Dendritic cell treated with granulocyte-macrophage colony-stimulating factor and Interleukin-4, amounts not matched to agents 40 ng/mL and 50 ng/mL, for 4 days (primary cell): Measurements from ENCODE around the gene PTRH1.

ENCODE experiments used
- H3K27ac Mint-ChIP-seq: one replicate; pipeline ENCODE4 v1.8.0; 2022; ENCODE audit warnings: mild to moderate bottlenecking, mixed read lengths
- H3K27me3 Mint-ChIP-seq: one replicate; pipeline ENCODE4 v1.8.0; 2022; ENCODE audit warnings: mild to moderate bottlenecking, mixed read lengths
- H3K36me3 Mint-ChIP-seq: one replicate; pipeline ENCODE4 v1.8.0; 2022; ENCODE audit warnings: low read depth, mixed read lengths
- H3K4me1 Mint-ChIP-seq: one replicate; pipeline ENCODE4 v1.8.0; 2022; ENCODE audit warnings: low read depth, mixed read lengths
- H3K4me3 Mint-ChIP-seq: one replicate; pipeline ENCODE4 v1.8.0; 2022; ENCODE audit warnings: mild to moderate bottlenecking, moderate library complexity, mixed read lengths
- H3K9me3 Mint-ChIP-seq: one replicate; pipeline ENCODE4 v1.8.0; 2022; ENCODE audit warnings: mixed read lengths
- intact Hi-C: fragments of 100-400 bp; cut with micrococcal nuclease; formaldehyde crosslinking; loops from one replicate; pipeline ENCODE4 v1.15.0; 2022

The PTRH1 gene

DNA sequence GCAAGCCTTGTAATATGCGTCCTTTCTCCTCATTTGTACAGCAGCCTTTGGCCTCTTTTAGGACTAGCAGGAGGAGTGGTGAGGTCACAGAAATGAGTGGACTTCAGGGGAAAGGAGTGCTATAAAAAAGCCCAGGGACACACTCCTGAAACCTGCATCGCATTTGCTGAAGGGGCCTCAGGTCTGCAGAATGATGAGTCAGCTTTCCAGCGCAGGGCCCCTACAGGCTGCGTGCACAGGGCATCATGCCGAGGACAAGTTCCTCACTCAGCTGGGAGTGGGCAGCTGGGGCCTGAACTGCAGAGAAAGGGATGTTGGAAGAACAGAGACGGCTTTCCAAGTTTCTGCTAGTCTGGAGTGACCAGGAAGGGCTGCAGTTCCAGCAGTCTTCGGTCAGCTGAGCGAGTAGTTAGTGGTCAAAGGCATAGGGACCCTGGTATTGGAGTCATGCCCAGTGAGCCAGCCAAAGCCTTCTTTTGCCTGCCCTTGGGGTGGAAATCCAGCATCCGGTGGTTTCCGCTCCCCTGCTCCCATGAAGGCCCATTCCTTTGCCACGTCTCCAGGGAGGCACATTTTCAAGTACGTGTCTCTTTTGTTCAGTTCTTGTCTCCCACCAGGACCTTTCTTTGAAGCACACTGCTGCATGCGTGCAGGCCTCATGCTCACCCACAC lies 26.0 kb downstream of the PTRH1 start:
- Mint-ChIP-seq H3K27ac (no peak overlapping the region), H3K4me1 (no peaks in the 10 kb centered on the region), H3K36me3 (peaks cover 16% of the 10 kb centered on the region), H3K9me3 (no peaks in the 10 kb centered on the region), H3K4me3 (no peak overlapping the region), H3K27me3 (no peaks in the 10 kb centered on the region)
- intact Hi-C loops, result no loop called here

DNA sequence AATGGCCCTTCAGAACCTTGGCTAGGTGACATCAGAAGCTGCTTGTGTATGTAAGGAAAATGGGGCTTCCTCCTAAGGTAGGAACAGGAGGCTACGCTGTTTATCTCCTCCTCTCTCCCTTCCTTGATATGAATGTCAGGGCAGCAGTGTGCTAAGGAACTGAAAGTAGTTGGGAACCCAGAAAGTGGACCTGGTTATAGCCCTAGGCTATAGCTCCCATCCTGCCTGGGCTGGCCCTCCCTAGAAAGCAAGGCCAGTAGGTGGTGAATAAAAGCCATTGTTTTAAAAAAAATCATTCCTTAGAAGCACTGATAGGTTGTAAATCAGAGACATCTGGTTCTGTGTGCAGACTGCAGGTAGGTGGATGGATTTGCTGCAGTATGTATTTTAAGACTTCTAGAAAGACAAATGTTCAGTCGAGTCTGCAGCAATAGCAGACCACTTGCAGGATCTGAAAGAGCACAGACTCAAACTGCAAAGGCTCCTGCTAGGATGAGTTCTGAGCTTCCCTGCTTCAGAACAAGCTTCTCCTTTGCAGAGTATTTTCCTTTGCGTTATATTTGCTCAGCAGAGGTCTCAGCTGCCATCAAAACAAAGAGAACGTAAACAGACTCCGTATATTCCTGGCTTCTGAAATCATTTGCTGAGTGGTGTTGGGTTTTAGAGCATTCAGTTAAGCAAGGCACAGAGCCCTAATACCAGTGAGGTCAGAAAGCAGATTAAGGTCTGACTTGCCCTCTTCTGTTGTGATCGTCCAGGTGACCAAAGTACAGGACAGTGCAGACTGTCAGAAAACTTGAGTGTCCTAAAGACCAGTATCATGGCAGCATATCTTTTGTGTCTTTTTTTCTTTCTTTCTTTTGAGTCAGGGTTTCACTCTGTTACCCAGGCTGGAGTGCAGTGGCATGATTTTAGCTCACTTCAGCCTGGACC lies 28.7 kb downstream of the PTRH1 start:
- Mint-ChIP-seq H3K9me3 (no peaks in the 10 kb centered on the region), H3K4me3 (no peak overlapping the region), H3K36me3 (peaks cover 24% of the 10 kb centered on the region), H3K27ac (no peak overlapping the region), H3K27me3 (no peaks in the 10 kb centered on the region), H3K4me1 (no peaks in the 10 kb centered on the region)
- intact Hi-C loops, result no loop called here

DNA sequence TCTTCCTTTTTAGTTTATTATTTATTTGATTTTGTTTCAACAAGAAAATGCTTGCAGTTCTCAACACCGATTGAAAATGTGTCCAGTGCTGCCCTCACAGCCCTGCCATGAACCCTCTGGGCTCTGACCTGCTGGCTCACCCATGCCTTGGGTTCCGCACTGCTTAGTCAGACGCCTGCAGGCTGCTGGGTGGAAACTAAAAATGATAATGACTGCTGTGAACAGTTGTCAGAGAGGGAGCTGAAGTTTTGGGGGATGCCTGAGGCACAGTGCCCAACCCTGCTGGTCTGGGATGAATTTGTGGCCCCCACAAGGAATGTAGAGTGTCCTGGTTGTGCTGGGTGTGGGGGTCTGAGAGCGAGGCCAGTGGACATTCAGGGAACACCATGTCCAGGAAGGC lies 30.9 kb downstream of the PTRH1 start:
- intact Hi-C loops, result no loop called here
- peaks cover 16% of the 10 kb centered on the region for H3K36me3 Mint-ChIP-seq

DNA sequence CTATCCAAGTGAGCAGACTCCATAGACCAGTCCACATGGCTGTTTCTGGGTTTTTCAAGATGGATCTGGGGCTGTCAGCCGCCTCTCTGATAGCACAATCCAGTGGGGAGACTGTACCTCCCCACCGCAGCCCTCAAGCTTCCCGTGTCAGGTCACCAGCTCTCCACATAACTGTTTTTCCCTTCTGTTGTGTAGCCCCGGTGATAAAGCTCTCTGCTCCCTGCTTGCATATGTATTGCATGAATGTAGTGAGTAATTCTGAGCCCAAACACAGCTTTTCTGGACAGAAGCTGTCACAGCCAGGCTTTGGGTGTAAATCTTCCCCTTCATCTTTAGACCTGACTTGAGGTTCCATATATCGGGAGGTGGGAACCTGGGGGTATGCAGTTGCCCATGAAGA lies 31.7 kb downstream of the PTRH1 start:
- Mint-ChIP-seq H3K27me3 (no peaks in the 10 kb centered on the region), H3K4me3 (no peak overlapping the region), H3K4me1 (no peaks in the 10 kb centered on the region), H3K36me3 (peaks cover 20% of the 10 kb centered on the region), H3K27ac (no peak overlapping the region), H3K9me3 (no peaks in the 10 kb centered on the region)
- intact Hi-C loops, result no loop called here

More for the DNA sequence above, 30.9 kb downstream of the PTRH1 start:
- Mint-ChIP-seq H3K4me1 (no peaks in the 10 kb centered on the region), H3K9me3 (no peaks in the 10 kb centered on the region), H3K27me3 (no peaks in the 10 kb centered on the region), H3K27ac (no peak overlapping the region), H3K4me3 (no peak overlapping the region)

DNA sequence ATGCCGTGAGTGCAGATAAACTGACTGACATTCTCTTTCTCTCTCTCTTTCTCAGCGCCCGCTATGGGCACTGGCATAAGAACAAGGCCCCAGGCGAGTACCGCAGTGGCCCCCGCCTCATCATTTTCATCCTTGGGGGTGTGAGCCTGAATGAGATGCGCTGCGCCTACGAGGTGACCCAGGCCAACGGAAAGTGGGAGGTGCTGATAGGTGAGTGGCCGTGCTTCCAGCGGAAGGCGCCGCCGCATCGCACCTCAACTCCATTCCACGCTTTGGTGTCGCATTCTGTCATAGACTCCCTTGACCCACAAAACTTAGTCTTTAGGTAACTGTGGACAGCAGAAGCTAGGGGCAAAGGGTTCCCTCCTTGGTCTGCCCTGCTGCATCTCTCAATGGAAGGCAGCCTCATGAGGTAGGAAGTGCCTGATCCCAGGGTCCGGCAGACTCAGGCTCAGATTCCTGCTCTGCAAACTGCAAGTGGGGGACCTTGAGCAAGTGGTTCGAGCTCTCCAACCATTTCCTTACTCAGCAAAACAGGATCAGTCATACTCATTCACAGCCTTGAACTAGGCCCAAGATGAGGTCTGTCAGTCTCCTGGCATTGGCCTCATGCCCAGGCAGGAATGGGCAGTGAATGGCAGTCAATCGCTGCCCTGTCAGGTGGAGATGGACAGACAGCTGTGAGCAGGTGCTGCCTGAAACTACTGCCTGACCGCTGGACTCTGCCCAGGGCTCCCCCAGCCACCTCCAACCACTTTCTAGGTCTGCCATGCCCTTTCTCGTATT lies 32.9 kb downstream of the PTRH1 start:
- H3K27me3 Mint-ChIP-seq, result no peaks in the 10 kb centered on the region
- peaks cover 28% of the 10 kb centered on the region for H3K36me3 Mint-ChIP-seq
- no peaks in the 10 kb centered on the region for H3K9me3 Mint-ChIP-seq
- intact Hi-C loops, result no loop called here
- no peak overlapping the region for H3K27ac Mint-ChIP-seq
- no peak overlapping the region for H3K4me3 Mint-ChIP-seq
- H3K4me1 Mint-ChIP-seq, result no peaks in the 10 kb centered on the region

DNA sequence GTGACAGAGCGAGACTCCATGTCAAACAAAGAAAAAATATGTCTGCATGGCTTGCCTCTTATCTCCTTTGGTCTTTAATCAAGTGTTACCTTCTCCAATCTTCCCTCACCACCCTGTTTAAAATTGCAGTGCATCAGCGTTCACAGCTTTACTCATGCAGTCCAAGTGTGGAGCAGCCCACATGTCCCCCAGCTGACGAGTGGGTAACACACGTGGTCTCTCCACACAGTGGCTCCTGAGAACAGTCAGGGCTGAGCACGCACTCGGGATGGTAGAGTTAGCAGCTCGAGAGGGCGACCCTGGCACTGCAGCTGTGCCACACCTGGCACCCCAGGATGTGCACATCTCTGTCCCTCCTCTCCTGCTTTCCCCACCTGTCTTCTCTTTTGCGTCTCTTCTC lies 34.6 kb downstream of the PTRH1 start:
- peaks cover 28% of the 10 kb centered on the region for H3K36me3 Mint-ChIP-seq
- intact Hi-C loops, result no loop called here

DNA sequence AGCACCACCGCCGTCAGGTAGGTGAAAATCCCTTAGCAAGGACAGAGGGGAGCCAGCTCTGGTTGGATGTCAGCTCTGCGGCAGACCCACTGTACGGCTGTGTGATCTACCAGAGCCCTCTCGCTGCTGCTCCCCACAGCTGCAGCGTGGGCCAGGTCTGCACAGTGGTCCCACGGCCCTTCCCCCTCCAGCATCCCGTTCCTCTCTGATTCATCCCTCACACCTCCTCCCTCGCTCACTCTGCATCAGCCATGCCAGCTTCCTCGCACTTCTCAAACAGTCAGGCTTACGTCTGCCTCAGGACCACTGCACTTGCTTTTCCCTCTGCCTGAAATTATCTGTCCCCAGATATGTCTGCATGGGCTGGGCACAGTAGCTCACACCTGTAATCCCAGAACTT lies 35.2 kb downstream of the PTRH1 start:
- Mint-ChIP-seq H3K4me1 (no peaks in the 10 kb centered on the region), H3K4me3 (no peak overlapping the region), H3K27me3 (no peaks in the 10 kb centered on the region), H3K27ac (no peak overlapping the region), H3K36me3 (peaks cover 28% of the 10 kb centered on the region), H3K9me3 (no peaks in the 10 kb centered on the region)
- intact Hi-C loops, result no loop called here

More for the DNA sequence above, 34.6 kb downstream of the PTRH1 start:
- H3K9me3 Mint-ChIP-seq, result no peaks in the 10 kb centered on the region
- no peaks in the 10 kb centered on the region for H3K4me1 Mint-ChIP-seq
- H3K27ac Mint-ChIP-seq, result no peak overlapping the region
- no peak overlapping the region for H3K4me3 Mint-ChIP-seq
- no peaks in the 10 kb centered on the region for H3K27me3 Mint-ChIP-seq

DNA sequence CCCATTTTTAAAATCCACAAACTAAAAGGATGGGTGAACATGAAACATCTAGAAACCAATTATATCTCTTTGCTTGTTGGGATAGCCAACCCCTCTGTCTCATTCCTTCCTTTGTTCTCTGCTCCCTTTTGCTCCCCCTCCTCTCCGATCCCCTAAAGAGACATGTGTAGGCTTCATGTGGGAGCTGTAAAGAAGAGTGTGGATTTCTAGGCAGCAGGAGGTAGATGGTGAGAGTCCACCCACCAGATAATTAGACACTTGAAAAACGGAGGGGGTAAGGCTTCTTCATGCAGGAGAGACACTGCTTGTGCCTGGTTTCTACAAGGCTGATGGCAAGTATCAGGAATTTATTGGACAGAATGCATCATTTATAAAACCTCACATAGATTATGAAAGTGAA lies 36.0 kb downstream of the PTRH1 start:
- intact Hi-C loops, result no loop called here
- Mint-ChIP-seq H3K4me3 (no peak overlapping the region), H3K27me3 (no peaks in the 10 kb centered on the region), H3K27ac (no peak overlapping the region), H3K9me3 (no peaks in the 10 kb centered on the region), H3K36me3 (peaks cover 28% of the 10 kb centered on the region), H3K4me1 (no peaks in the 10 kb centered on the region)

DNA sequence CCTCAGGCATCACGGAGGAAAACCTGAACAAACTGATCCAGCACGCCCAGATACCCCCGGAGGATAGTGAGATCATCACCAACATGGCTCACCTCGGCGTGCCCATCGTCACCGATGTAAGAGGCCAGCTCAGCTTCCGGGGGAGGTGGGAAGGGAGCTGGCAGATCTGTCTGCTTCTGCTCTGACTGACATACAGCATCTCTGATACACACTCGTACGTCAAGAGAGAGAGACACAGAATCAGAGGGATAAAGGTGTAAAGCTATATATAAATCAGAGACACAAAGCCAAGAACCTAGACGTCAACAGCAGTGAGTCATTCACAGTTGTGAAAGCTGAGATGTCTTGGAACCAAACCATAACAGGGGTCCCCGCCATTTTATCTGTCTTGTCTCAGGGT lies 38.8 kb downstream of the PTRH1 start:
- no peak overlapping the region for H3K4me3 Mint-ChIP-seq
- H3K4me1 Mint-ChIP-seq, result no peaks in the 10 kb centered on the region
- intact Hi-C loops, result no loop called here
- H3K27ac Mint-ChIP-seq, result no peak overlapping the region
- H3K36me3 Mint-ChIP-seq, result peaks cover 39% of the 10 kb centered on the region
- no peaks in the 10 kb centered on the region for H3K9me3 Mint-ChIP-seq
- H3K27me3 Mint-ChIP-seq, result no peaks in the 10 kb centered on the region

DNA sequence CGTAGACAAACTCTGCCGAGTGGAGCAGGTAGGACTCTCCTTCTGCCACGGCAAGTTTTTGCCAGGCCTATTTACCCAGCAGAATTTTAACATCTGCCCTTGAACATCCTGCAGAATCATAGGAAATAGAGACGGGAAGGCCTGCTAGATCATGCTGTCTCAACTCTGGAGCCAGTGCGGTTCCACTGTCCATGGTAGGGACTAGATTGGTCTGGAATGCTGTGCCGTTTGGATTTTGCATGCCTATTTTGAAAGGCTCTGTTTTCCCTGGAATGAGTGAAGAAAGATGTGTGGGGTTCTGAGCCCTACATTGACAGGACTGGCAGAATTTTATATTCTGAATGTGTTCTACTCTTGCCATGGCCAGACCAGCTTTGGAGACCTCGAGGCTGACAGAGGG lies 42.2 kb downstream of the PTRH1 start:
- Mint-ChIP-seq H3K36me3 (peaks cover 31% of the 10 kb centered on the region), H3K9me3 (no peaks in the 10 kb centered on the region), H3K27ac (no peak overlapping the region), H3K27me3 (no peaks in the 10 kb centered on the region), H3K4me1 (no peaks in the 10 kb centered on the region), H3K4me3 (no peak overlapping the region)
- intact Hi-C loops, result no loop called here

DNA sequence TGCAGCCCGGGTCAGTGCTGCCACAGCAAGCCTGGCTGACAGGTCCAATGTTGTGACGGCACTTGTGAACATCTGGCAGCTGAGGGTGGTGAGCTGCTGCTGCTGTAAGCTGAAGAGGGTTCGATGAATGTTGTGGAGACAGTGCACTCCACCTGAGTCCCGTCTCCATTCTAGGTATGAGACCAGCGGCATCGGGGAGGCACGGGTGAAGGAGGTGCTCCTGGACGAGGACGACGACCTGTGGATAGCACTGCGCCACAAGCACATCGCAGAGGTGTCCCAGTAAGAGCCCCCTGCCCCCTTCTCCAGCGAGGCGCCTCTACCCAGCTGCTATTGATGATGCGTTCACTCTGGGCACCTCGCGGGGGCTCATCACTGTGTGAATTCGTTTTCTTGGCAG lies 47.6 kb downstream of the PTRH1 start:
- Mint-ChIP-seq H3K9me3 (no peaks in the 10 kb centered on the region), H3K27me3 (no peaks in the 10 kb centered on the region), H3K4me1 (no peaks in the 10 kb centered on the region), H3K36me3 (peaks cover 30% of the 10 kb centered on the region), H3K27ac (no peak overlapping the region), H3K4me3 (no peak overlapping the region)
- intact Hi-C loops, result no loop called here

DNA sequence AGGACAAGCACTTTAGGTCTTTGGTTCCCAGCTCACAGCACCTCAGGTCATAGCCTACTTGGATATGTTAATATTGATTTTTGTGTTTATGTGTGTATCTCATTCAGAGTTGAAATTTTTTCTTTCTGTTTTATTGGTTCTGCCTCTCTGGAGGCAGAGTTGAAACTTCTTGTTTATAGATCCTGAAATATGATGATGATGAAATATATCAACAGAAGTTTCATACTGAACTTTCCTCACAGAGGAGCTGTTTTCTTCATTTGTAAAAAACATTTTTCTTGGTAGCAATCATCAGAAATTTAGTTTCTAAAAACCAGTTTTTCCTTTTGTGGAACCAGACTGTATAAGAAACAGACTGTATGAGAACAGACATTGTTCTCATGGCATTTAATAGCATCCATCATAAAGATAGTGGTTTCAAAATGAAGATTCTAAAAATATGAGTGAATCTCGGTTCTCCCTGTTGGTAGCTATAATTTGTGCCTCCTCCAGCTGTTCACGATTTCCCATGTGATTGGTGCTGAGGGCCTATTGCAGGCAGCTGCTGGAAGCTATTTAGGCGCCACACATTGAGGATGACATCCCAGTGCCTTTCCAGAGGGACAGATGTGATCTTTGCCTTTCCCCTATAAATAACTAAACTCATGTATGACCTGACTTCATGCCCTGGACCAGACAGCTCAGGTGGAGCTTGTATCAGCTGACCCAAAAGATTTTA lies 48.2 kb downstream of the PTRH1 start:
- Mint-ChIP-seq H3K4me3 (no peak overlapping the region), H3K36me3 (peaks cover 25% of the 10 kb centered on the region), H3K9me3 (no peaks in the 10 kb centered on the region), H3K27ac (no peak overlapping the region), H3K4me1 (no peaks in the 10 kb centered on the region), H3K27me3 (no peaks in the 10 kb centered on the region)
- intact Hi-C loops, result no loop called here

DNA sequence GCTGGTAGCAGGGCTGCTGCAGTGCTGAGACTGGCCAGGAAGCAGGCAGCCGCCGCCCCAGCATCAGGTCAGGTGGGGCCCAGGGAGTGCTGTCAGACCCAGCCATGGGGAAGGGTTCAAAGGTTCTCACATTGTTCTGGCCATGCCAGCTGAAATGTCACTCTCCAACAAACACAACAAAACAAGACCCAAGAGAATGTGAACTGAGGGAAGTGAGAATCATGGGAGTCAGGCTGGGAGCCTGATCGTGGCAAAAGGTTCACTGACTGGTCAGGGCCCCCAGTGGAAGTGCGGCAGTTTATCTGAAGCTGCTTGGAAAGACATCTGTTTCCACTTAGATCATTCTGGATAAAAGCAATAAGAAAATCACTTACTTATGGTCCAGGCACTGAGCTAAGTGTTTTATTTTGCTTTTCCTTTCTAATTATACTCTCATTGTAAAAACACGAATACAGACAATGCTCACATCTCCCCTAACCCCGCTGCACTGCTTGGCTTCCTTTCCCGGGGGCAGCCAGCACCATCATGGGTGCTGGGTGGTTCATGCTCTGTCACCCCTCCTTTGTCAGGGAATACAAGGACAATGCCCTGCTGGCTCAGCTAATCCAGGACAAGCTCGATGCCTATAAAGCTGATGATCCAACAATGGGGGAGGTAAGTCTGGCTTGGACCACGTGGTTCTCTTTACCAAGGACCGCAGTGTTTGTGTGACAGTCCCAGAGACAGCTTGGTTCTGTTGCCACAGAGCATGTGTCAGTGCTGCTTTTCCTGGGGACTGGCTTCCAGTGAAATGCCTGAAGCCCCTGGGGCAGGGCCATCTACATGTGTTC lies 50.6 kb downstream of the PTRH1 start:
- no peak overlapping the region for H3K27ac Mint-ChIP-seq
- peaks cover 11% of the 10 kb centered on the region for H3K36me3 Mint-ChIP-seq
- no peaks in the 10 kb centered on the region for H3K27me3 Mint-ChIP-seq
- intact Hi-C loops, result no loop called here
- H3K4me3 Mint-ChIP-seq, result no peak overlapping the region
- H3K9me3 Mint-ChIP-seq, result no peaks in the 10 kb centered on the region
- H3K4me1 Mint-ChIP-seq, result no peaks in the 10 kb centered on the region
